HG02938 (cell line): ENCODE data around the gene MEGF11.

ENCODE experiments used
- ATAC-seq: cut with Tn5 transposase; IDR thresholded peaks from one replicate; pipeline ENCODE4 v1.9.1; 2021; ENCODE audit warnings: mild to moderate bottlenecking, moderate library complexity; ENCODE audit not compliant: unreplicated experiment

The MEGF11 gene

DNA sequence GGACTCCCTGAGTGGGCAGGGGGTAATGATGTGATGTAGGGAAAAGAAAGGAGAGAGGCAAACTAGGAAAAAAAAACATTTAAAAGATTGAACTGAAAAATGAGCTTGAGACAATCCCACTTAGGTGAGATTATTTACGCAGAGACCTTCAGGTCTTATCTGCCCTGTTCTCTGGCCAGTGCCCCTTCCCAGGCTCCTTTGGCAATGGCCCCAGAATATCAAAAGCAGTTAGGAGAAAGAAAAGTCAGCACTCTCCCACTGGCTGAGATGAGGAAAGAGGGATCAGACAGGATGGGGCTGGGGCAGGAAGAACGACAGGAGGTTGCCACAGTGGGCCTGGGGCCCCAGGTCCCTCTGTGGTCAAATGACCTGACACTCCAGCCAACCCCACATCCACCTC lies 105.4 kb downstream of the MEGF11 start:
- no peak for ATAC-seq

DNA sequence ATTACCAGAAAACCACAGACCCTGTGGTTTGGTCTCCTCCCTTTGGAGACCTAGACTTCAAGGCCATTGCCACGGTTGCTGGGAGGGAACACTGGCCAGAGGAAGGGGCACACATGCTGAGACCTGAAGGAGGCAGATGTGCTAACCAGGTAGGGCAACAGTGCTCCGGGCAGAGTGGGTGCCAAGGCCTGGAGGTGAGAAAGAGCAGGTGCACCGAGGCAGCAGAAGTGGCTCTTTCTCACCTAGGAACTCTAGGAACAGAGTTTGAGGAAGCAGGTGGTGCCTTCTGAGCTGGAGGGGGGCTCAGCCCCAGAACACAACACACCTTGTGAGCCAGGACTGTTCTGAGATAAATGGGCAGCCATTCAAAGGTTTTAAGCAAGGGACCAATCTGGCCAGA lies 106.1 kb downstream of the MEGF11 start:
- ATAC-seq: no peak

- ATAC-seq: no peak
Observed at GRCh38 chr15:66145726-66146182, 107.8 kb downstream of the MEGF11 start.

- no peak for ATAC-seq
Observed at GRCh38 chr15:66144978-66145725, 108.4 kb downstream of the MEGF11 start.

- no peak for ATAC-seq
Observed at GRCh38 chr15:66142285-66142684, 111.3 kb downstream of the MEGF11 start.

- ATAC-seq: no peak
Observed at GRCh38 chr15:66139591-66140207, 113.9 kb downstream of the MEGF11 start.

DNA sequence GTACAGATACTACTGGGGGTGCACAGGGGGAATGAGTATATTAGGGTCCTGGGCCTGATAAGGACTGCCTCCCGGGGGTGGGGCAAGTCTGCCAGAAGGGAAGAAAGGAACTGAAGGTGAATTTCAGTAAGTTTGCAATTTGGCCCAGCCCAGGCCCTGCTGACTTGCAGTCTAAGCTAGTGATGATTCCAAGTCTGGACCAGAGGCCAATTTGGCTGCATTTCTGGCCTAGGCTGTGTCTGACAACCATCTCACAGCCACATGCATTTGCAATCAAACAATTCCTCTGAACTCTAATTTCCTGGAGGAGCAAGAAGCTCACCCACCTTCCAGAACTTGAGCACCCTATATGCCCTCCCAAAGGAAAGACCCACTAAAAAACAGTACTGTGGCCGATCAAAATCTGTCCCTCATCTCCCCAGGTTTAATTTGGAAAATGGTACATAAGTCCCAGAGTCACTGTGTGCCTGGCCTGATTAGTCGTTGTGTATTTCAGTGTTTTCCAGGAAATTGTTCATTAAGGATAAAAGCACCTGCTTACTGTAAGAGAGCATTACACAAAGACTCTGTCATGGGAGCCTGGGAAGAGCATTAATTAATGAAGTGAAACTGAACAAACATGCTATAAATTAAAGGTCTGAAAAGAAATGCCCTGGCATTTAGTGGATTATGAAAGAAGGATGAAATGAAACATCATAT lies 114.5 kb downstream of the MEGF11 start:
- no peak for ATAC-seq

DNA sequence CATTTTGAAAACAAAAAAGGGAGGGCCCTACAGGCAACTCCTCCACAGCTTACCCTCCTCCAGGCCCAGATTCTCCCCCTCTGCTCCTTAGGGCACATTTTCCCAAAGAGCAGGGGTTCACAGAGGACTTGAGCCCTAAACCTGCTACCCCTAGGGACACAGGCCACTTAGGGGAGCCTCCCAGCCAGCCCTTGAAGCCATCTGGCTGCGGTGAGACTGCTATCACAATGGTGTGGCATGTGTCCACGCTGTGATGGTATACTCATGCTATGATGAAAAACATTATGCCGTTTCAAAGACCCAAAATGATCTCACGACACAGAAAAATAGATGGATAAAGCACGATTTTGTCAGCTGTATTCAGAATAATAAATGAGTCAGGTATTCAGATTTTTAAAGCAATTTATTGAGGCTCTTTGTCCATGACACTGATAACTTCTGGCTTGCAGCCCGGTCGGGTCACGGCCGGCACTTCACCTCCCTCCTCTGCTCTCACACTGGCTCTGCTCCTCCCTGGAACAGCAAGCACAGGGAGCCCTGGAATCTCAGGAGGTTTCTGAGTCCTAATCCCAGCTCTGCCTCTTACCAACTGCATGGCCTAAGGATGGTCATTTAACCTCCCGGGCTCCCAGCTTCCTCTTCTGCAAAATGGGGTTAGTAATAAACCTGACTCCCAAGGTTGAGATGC lies 115.3 kb downstream of the MEGF11 start:
- ATAC-seq: no peak

GRCh38 chr15:66136948-66137347 lies 116.6 kb downstream of the MEGF11 start:
- no peak for ATAC-seq

DNA sequence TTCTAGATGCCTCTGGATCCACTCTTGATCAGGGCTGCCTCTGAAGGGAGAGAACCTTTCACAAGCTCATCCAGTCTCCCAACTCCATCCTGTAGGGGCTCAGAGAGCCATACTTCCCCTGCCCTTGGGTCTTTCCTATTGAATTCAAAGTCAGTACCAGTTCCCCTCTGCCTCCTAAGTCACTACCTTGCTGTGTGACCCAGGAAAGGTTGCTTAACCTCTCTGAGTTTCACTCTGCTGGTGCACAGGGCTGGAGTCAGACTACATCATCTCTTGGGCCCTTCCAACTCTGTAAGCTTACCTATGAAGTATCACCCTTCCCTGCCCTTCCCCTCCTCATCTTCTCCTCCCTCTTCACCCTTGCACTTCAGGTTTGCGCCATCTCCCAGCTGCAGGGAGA lies 117.9 kb downstream of the MEGF11 start:
- no peak for ATAC-seq

- ATAC-seq: no peak
Observed at GRCh38 chr15:66134284-66134683, 119.3 kb downstream of the MEGF11 start.

DNA sequence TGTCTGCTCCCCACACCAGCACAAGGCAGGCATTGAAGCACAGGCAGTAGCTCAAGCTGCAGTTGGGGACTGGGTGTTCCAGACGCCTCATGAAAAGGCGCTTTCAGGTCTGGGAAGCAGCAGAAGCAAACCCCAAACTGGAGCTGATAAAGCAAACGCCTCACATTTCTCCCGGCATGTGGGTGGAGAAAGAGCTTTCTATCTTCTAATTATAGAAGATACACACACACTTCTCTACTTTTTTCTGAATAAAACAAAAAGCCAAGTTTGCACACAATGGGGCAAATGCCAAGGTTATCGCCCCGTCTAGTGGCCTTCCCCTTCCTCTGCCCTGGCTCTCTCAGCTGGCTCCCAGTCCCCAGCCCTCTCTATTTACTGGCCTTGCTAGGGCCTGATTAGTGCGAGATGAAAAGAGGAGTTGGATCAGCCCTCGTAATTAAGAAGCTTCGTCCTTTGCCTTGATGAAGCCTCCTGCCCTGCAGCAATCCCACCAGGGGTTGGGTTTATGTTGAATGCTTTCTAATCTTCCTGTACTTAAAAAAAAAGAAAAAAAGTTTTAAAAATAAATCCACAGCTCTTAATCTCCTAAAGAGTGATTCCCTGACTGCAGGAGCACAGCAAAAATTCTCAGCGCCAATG lies 120.2 kb downstream of the MEGF11 start:
- ATAC-seq: no peak

DNA sequence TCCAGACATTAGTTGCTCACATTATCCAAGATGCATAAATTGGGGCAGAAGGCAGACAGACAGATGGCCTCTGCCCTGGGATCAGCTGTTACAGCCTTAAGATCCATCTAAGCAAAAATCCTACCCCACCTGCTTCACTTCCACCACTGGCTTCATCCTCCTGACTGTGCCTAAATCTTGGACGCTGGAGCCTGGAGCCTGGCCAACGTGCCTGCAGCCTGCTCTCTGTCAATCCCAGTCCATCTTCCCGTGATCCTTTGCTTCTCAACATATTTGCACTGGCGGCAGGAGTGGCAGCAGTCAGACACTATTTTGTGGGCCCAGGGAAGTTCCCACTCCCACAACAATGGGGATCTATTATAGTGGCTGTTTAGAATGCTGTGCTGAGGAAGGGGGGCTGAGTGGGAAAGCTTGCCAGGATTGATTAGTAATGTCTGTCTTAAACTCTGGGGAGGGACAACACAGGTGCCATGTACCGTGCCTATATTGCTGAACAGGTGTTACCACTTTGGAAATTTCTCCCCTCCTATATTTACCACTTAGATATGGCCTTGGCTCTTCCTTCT lies 121.2 kb downstream of the MEGF11 start:
- ATAC-seq: no peak

GRCh38 chr15:66131831-66132230 lies 121.7 kb downstream of the MEGF11 start:
- no peak for ATAC-seq

DNA sequence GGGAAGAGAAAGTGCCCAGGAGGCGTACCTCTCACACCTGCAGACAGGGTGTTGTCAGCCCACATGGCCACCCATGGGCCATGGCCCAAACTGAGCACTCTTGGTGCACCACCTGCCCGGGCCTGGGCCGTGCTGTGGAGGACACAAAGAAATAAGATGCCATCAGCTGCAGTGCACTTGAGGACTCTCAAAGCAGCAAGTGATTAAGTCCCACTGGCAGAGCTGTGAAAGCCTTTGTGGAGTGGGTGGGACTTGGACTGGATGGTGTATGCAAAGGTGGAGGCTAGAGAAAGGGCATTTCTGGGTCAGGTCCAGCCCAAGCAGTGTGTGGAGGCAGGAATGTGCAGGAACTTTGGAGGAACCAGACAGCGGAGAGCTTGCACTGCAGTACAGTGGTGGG lies 122.3 kb downstream of the MEGF11 start:
- ATAC-seq: no peak

DNA sequence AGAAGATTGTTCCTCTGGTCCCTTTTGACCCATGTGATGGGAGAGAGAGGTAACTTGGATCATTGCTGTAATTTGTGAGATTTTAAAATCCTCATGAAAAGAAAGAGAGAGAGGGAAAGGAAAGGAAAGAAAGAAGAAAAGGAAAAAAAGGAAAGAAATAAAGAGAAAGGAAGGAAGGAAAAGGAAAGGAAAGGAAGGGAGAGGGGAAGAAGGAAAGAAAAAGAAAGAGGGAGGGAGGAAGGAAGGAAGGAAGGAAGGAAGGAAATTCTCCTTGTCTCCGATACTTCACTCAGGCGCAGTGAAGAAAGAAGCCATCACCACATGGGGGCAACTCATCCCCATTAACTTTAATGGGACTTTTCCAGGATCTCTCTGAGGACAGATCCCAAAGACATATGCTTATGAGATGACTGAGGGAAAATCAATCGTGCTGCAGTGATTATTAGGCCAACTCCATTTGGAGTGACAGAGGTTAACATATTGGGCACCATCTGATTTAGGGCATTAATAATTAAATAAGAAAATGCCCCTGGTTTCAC lies 123.0 kb downstream of the MEGF11 start:
- no peak for ATAC-seq

DNA sequence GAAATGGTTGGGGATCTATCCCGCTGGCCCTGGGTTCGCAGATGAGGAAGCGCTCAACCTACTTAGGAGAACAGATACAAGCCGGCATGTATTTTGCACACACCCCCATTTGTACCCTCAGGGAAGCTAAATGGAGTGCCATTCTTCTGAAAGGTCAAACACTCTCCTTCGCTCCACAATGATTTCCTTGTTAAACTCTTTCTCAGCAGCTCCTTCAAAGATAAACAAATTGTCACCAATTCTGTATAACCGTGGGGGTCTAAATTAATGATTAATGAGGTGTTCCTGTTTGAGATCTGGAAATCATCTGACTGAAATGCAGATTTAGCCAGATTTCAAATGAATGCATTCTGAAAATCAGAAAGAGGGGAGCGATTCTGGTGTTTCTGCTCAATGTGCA lies 124.0 kb downstream of the MEGF11 start:
- ATAC-seq: no peak

DNA sequence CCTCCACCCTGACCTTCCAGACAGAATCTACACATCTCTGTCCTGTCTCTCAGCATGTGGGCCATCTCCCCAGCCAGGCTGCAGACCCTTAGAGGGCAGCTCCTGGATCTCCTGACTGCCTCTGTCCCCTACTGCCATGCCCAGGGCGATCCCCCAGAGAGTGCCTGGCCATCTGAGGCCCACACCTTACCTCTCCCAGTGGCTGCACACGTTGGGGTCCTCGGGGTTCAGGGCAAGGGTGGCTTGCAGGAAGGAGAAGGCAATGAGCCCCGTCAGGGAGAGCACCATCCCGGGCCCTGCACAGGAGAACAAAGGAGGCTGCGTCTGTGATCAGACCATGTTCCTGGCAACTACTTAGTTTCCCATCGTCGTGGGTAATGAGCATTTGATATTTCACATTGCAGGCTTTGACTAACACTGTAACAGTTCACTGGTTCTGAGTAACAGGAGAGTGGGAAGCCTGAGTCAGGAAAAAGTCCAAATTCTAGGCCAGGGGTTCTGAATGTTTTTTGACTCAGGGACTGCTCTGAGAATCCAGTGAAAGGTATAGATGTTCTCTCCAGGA lies 125.4 kb downstream of the MEGF11 start:
- ATAC-seq: no peak

DNA sequence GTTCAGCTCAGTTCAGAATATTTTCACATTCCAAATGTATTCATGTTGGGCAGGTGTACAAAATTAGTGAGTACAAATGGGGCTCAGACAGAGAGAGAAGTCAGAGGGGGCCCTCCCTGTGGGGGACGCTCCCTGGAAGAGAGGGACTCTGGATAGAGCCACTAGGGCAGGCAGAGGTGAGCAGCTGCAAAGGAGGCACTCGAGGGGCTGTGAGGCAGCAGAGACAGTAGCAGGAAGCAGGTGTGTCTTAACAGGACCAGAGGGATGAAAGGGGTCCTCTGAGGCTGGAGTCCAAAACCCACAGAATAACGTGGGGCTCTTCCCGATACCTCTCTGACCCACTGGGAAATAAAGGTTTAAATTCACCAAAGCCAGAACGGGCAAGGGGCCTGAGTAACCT lies 127.1 kb downstream of the MEGF11 start:
- ATAC-seq: no peak

DNA sequence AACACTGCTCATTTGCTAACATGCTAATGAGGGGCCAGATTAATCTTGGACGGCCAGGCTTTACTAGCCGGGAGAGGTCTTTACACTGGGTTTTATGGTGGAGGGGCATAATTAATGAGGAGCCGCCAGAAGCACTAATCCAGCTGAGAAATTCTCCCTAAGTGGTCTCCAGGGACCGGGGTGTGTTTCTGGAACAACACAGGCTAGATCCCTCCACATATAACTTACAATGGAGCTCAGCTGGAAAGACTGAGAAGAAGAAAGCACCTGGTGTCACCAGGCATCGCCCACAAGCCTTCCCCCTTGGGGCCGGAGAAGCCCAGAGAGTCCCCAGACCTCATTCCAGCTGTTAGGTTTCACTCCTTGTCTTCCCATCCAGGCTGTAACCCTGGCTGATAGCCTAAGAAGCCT lies 127.5 kb downstream of the MEGF11 start:
- no peak for ATAC-seq
